BLaER1 (cell line): Measurements from ENCODE around the gene L3MBTL1.

Source experiments
- H3K27ac ChIP-seq: shearing (Covaris generic); formaldehyde crosslinking; 2 replicates; pipeline ENCODE4 v1.8.1; 2022
- H3K27me3 ChIP-seq: shearing (Covaris generic); formaldehyde crosslinking; 2 replicates; pipeline ENCODE4 v1.8.1; 2022
- H3K36me3 ChIP-seq: shearing (Covaris generic); formaldehyde crosslinking; 2 replicates; pipeline ENCODE4 v1.8.1; 2022
- H3K4me1 ChIP-seq: shearing (Covaris generic); formaldehyde crosslinking; 2 replicates; pipeline ENCODE4 v1.8.1; 2022
- H3K4me2 ChIP-seq: shearing (Covaris generic); formaldehyde crosslinking; 2 replicates; pipeline ENCODE4 v1.8.1; 2022
- H3K4me3 ChIP-seq: shearing (Covaris generic); formaldehyde crosslinking; 2 replicates; pipeline ENCODE4 v1.8.1; 2022
- H3K9ac ChIP-seq: shearing (Covaris generic); formaldehyde crosslinking; 2 replicates; pipeline ENCODE4 v1.8.1; 2022
- H3K9me3 ChIP-seq: shearing (Covaris generic); formaldehyde crosslinking; 2 replicates; pipeline ENCODE4 v1.8.1; 2022
- H4K20me1 ChIP-seq: shearing (Covaris generic); formaldehyde crosslinking; 2 replicates; pipeline ENCODE4 v1.8.1; 2022
- Cebpa-rat ChIP-seq: shearing (Covaris generic); IDR thresholded peaks from 2 replicates; pipeline ENCODE4 v1.8.1; 2022

The L3MBTL1 gene

DNA sequence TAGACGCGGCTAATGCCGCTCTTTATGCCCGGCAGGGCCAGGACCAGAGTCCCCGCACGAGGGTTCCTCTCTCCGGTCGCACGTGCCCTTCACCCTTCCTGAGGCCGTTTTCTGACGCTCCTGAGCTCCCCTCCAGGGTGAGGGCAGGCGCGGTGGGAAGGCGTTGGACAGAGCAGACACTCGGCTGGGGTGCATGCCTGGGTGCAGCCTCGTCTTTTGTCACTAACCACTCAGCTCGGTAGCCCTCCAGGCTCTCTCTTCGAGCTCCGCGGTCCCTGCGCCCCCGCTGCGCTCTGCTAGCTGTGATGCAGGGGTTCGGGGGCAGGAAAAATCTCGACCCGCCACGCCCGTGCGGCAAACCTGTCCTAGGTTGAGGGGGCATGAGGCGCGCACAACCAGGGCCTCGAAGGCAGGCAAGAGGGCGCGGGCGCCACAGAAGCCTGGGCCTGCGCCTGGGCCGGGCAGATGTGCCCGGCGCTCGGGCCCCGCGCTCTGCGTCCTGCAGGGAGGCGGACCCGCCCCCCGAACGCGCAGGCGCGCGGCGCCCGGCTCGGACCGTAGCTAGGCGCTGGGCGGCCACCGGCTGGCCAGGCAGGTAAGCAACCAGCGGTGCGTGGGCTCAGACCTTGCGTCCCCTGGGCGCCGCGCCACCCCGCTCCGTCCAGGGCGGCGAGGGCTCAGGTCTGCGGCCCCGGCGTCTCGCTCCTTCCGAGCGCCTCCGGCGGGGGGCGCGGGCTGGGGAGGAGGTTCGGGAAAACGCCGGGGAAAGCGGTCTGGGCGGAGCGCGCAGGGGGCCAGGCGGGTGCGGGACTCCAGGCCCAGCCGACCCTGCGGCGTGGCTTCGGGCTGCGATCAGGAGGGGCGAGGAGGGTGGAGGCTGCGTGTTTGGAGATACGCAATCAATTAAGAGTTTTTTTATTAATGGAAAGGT is at the start of gene L3MBTL1:
L3MBTL1 (plus strand) TSS at position 548 of the 931 bp plus-strand sequence. CDS start 5,807 bp downstream, outside the sequence.
- no peaks in the 10 kb centered on the region for H4K20me1 ChIP-seq
- H3K9ac ChIP-seq, result no peak within 1 kb of the TSS
- H3K4me2 ChIP-seq, result peak within 1 kb of the TSS; percentile 66
- no peaks in the 10 kb centered on the region for H3K36me3 ChIP-seq
- H3K4me1 ChIP-seq, result peaks cover 18% of the 10 kb centered on the region
- H3K27me3 ChIP-seq, result peaks cover 49% of the 10 kb centered on the region
- no peak within 1 kb of the TSS for H3K27ac ChIP-seq
- no peak for TF ChIP-seq Cebpa-rat
- H3K4me3 ChIP-seq, result peak within 1 kb of the TSS; percentile 59
- peaks cover 21% of the 10 kb centered on the region for H3K9me3 ChIP-seq

DNA sequence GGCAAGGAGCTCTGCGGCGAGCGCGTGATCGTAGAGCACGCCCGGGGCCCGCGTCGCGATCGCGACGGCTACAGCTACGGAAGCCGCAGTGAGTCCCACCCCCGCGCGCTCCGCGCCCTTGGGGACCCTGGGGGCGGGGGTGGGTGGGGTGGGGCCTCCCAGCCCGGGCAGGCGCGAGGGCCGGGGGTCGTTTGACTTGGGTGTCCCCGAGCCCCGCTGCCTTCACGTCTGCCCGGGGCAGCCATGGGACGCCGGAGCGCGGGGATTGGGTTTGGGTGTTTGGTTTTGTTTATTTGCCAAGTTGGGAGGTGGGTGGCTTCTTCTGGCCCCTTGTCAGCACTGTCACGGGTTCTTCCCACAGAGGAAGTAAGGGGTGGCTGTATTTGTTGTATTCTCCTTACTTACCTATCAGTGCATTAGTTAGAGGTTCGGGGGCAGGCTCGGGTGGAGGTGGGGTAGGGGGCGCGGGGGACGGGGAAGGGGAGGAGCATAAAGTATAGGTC is 49.0 kb upstream of the L3MBTL1 start:
- H3K4me2 ChIP-seq, result peak overlapping the region; percentile 94
- peak overlapping the region; percentile 100 for H3K27ac ChIP-seq
- peaks cover 55% of the 10 kb centered on the region for H4K20me1 ChIP-seq
- H3K4me1 ChIP-seq, result peaks cover 24% of the 10 kb centered on the region
- TF ChIP-seq Cebpa-rat, result no peak
- H3K27me3 ChIP-seq, result no peaks in the 10 kb centered on the region
- peaks cover 46% of the 10 kb centered on the region for H3K36me3 ChIP-seq
- peak overlapping the region; percentile 96 for H3K4me3 ChIP-seq
- peak overlapping the region; percentile 100 for H3K9ac ChIP-seq
- H3K9me3 ChIP-seq, result no peaks in the 10 kb centered on the region

DNA sequence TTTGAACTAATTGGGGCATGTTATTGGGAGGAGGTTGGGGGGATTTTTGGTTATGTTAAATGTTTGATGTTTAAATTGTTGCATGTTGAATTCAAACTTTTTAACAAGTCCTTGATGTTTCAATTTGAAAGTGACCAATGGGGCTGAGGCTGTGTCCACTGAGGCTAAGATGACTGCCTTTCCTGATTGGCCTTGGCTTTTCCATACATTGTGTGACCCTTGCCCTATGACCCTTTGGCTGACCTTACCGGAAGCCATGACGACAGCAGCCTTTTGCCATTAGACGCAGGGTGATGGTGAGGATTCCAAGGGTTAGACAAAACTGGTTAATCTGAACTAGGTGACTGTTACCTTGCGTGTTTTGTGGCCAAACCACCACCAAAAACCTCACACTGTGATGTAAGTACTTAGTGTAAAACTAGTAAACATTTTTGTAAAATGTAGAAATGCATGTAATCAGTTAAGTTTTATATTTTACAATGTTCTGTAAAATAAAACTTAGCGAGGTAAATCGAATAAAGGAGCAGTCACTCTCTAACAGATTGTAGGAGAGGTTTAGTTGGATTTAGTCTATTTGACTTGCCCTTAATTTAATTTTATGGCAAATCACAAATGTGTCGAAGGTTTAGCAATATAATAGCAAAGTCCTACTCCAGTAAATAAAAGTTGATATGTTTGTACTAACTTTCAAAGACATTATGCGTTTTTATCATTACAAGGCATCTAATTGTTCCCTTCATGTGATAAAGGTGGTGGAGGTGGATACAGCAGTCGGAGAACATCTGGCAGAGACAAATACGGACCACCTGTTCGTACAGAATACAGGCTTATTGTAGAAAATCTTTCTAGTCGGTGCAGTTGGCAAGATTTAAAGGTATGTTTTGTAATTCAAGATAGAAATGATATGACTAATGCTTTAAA is 48.2 kb upstream of the L3MBTL1 start:
- Histone ChIP-seq H3K36me3 (peaks cover 54% of the 10 kb centered on the region), H3K4me3 (peak overlapping the region; percentile 96), H4K20me1 (peaks cover 63% of the 10 kb centered on the region), H3K9me3 (no peaks in the 10 kb centered on the region), H3K27ac (no peak overlapping the region), H3K4me1 (peaks cover 24% of the 10 kb centered on the region), H3K9ac (peak overlapping the region; percentile 100), H3K4me2 (peak overlapping the region; percentile 83), H3K27me3 (no peaks in the 10 kb centered on the region)
- TF ChIP-seq Cebpa-rat, result no peak

DNA sequence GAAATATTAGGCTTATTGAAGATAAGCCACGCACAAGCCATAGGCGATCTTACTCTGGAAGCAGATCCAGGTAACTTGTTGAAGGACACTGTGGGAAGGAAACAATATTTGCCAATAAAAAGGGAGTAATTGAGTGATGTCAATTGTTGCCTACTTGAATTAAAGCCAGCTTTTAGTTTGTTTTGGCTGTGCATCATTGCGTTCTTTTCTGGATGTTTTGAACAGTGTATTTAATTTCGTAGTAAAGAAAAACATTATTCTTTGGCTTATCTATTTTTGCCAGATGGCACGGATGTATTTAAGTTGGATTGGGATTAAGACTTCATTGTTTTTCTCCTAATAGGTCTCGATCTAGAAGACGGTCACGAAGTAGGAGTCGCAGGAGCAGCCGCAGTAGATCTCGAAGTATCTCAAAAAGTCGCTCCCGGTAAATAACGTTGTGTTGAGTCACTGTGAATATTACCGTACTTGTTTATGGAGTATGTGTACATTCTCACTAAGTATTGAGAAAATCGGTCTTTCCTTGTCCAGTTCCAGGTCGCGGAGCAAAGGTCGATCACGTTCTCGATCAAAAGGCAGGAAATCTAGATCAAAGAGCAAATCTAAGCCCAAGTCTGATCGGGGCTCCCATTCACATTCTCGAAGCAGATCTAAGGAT is 47.2 kb upstream of the L3MBTL1 start:
- Histone ChIP-seq H3K9ac (no peak overlapping the region), H3K4me1 (peaks cover 24% of the 10 kb centered on the region), H3K27me3 (no peaks in the 10 kb centered on the region), H3K4me2 (no peak overlapping the region; the same call in 1 of the 2 replicates), H3K4me3 (no peak overlapping the region), H3K27ac (no peak overlapping the region), H3K36me3 (peaks cover 65% of the 10 kb centered on the region), H3K9me3 (no peaks in the 10 kb centered on the region), H4K20me1 (peaks cover 73% of the 10 kb centered on the region)
- no peak for TF ChIP-seq Cebpa-rat

DNA sequence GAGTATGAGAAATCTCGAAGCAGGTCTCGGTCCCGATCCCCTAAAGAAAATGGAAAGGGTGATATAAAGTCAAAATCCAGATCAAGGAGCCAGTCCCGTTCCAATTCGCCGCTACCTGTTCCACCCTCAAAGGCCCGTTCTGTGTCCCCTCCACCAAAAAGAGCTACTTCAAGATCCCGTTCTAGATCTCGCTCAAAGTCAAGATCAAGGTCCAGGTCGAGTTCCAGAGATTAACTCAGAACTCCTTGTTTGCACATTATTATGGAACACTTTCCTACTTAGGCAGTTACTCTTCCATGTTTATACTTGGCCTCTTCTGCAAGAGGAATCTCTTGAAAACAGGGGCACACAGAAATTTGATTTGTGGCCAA is 46.7 kb upstream of the L3MBTL1 start:
- H3K36me3 ChIP-seq, result peaks cover 70% of the 10 kb centered on the region

DNA sequence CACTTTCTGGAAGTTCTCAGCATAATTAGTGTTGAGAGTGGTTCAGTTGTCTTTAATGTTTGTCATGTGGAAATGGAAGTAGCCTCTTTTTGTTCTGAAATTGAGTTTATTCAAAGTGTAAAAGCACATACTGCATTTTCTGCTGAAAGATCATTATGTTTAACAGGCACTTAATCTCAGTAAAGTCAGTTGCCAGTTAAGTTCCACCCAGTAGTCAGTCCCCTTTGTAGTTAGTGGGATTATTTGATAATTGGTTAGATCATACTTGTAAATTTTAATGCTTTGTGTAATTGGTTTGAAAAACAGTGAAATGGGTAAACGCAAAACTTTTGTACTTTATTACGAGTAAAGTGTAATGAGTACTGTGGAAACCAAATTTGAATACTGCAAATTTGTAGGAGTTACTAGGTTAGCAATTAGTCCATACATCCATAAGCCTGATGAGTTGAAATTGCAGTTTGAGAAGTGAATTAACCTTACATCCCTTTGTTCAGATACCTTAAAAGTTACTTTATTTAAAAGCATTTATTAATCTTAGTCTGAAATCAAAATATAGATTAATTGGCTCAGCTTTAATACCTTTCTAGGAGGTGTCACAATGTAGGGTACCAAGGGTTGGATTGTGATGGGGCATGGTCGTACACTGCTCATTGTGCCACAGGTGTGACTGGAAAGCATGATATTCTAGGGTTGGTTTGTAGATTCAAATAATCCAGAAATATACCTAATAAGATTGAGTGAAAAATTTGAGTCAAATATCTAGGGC is 45.4 kb upstream of the L3MBTL1 start:
- H3K4me3 ChIP-seq, result no peak overlapping the region
- peaks cover 16% of the 10 kb centered on the region for H3K4me1 ChIP-seq
- H3K36me3 ChIP-seq, result peaks cover 82% of the 10 kb centered on the region
- H3K27me3 ChIP-seq, result no peaks in the 10 kb centered on the region
- H3K27ac ChIP-seq, result no peak overlapping the region
- H3K9ac ChIP-seq, result no peak overlapping the region
- H3K9me3 ChIP-seq, result no peaks in the 10 kb centered on the region
- no peak for TF ChIP-seq Cebpa-rat
- H4K20me1 ChIP-seq, result peaks cover 91% of the 10 kb centered on the region
- H3K4me2 ChIP-seq, result no peak overlapping the region

More for the DNA sequence above, 46.7 kb upstream of the L3MBTL1 start:
- no peak overlapping the region for H3K4me2 ChIP-seq
- H3K27me3 ChIP-seq, result no peaks in the 10 kb centered on the region
- peaks cover 78% of the 10 kb centered on the region for H4K20me1 ChIP-seq
- H3K27ac ChIP-seq, result no peak overlapping the region
- H3K4me3 ChIP-seq, result no peak overlapping the region
- H3K9ac ChIP-seq, result no peak overlapping the region
- no peak for TF ChIP-seq Cebpa-rat
- no peaks in the 10 kb centered on the region for H3K9me3 ChIP-seq
- peaks cover 24% of the 10 kb centered on the region for H3K4me1 ChIP-seq

DNA sequence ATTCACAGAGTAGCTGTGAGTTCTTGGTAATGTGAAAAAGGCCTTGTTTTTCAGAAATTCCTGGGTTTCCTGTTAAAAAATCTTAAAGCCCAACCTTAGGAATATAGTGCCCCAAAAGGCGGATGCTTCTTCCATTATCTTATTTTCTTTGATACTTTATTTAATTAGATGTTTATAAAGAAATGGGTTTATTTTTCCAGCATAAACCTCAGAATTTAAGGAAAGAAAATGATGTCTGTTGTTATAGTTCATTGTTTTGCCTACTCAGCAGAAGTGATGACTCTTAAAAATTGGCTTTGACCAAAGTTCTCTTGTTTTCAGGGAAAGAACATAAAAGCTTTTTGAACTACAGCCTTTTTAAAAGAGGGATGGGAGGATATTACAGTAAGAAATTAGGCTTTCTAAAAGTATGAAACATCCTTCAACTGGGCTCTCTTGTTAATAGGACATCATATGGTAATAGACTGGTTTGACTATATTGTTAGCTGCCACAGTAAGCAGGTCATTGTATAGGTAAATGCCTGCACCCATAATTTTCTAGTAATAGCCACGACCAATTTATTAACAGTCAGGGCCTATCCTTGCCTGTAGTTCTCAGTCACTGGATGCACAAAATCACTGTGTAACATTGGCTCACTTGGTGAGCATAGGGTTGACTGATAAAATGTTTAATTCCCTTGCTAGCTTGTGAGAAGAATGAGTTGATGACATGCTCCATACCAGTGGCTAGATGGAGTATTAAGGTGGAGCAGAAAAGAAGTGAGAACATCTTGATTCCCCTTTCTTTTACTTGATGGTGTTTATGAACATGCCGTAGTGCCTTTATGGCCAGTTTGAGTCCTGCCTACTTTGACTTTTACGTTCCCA is 44.6 kb upstream of the L3MBTL1 start:
- H4K20me1 ChIP-seq, result peaks cover 99% of the 10 kb centered on the region
- peaks cover 16% of the 10 kb centered on the region for H3K4me1 ChIP-seq
- no peak overlapping the region for H3K27ac ChIP-seq
- no peaks in the 10 kb centered on the region for H3K9me3 ChIP-seq
- H3K4me3 ChIP-seq, result no peak overlapping the region
- H3K9ac ChIP-seq, result no peak overlapping the region
- H3K4me2 ChIP-seq, result no peak overlapping the region
- TF ChIP-seq Cebpa-rat, result no peak
- no peaks in the 10 kb centered on the region for H3K27me3 ChIP-seq
- H3K36me3 ChIP-seq, result peaks cover 87% of the 10 kb centered on the region

DNA sequence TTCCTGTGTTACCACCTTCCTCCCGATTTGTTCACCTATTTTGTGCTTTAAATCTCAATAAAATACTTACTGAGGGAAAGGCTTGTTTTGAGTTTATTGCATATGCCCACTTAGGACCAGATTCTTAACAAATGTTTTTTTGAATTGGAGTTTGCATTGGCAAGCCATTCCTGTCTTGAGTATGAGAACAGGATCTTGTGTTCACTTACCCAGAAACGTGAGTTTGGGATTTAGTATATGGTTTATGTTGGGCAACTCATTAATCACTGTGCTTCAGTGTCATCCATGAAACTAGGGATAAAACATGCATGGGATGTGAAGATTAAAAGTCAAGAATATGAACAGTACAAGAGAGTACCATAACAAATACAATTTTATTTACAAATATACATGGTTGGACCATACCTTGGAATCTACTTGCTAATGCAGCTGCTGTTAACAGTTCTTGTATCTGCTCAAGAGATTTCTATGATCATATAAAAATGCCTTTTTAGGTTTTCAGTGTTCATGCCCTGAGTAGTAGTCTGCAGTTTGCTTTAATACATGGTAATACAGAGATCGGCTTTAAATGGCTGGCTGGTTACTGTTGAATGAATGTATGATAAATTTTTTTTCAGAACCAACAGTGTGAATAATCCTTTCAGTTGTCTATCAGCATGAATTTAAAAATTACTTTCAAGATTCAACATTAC is 43.8 kb upstream of the L3MBTL1 start:
- Histone ChIP-seq H3K27me3 (no peaks in the 10 kb centered on the region), H3K36me3 (peaks cover 94% of the 10 kb centered on the region), H3K4me3 (no peak overlapping the region), H3K4me1 (peaks cover 16% of the 10 kb centered on the region), H4K20me1 (peaks cover 100% of the 10 kb centered on the region), H3K9me3 (no peaks in the 10 kb centered on the region), H3K27ac (no peak overlapping the region), H3K4me2 (no peak overlapping the region), H3K9ac (no peak overlapping the region)
- TF ChIP-seq Cebpa-rat, result no peak
